OCI-LY3 (cell line): Measurements from ENCODE around the gene FBP1.

Experiments
- H2AFZ ChIP-seq: fragments of 200-600, 300-600 bp; shearing (Covaris generic); 2 replicates; pipeline ENCODE4 v1.6.0; 2014; ENCODE audit warnings: antibody characterized with exemption, low read depth, low read length
- H3K27ac ChIP-seq: fragments of 200-600, 300-600 bp; sonication (generic); 2 replicates; pipeline ENCODE4 v1.5.1; 2014; ENCODE audit warnings: mild to moderate bottlenecking, low read length, moderate library complexity, mixed read lengths
- H3K27me3 ChIP-seq: fragments of 200-600, 300-600 bp; sonication (generic); 2 replicates; pipeline ENCODE4 v1.6.1; 2014; ENCODE audit warnings: low read depth, low read length, mixed read lengths
- H3K36me3 ChIP-seq: fragments of 200-600, 300-600 bp; sonication (generic); replicated peaks from 2 replicates; pipeline ENCODE3; 2014; ENCODE audit warnings: low read depth, low read length, mixed read lengths
- H3K4me1 ChIP-seq: fragments of 300-600, 200-600 bp; sonication (generic); 2 replicates; pipeline ENCODE4 v1.6.1; 2014; ENCODE audit warnings: low read length, mixed read lengths
- H3K4me2 ChIP-seq: fragments of 200-600, 300-600 bp; sonication (generic); 2 replicates; pipeline ENCODE4 v1.6.1; 2014; ENCODE audit warnings: low read length, mixed read lengths
- H3K4me3 ChIP-seq: fragments of 300-600, 200-600 bp; sonication (generic); 2 replicates; pipeline ENCODE4 v1.5.1; 2014; ENCODE audit warnings: antibody characterized with exemption, mild to moderate bottlenecking, low read length, moderate library complexity
- H3K79me2 ChIP-seq: fragments of 300-600, 200-600 bp; shearing (Covaris generic); 2 replicates; pipeline ENCODE4 v1.6.1; 2014; ENCODE audit warnings: mild to moderate bottlenecking, low read length, mixed read lengths
- H3K9ac ChIP-seq: fragments of 300-600, 200-600 bp; shearing (Covaris generic); 2 replicates; pipeline ENCODE4 v1.6.0; 2014; ENCODE audit warnings: mild to moderate bottlenecking, low read length, moderate library complexity
- H3K9me3 ChIP-seq: fragments of 200-600, 300-600 bp; shearing (Covaris generic); 2 replicates; pipeline ENCODE4 v1.6.1; 2014; ENCODE audit warnings: low read length, mixed read lengths; ENCODE audit not compliant: insufficient read depth
- H4K20me1 ChIP-seq: fragments of 200-600, 300-600 bp; sonication (generic); 2 replicates; pipeline ENCODE4 v1.6.1; 2016; ENCODE audit warnings: low read length, mixed read lengths; ENCODE audit not compliant: insufficient read depth
- CTCF ChIP-seq: fragments of 200-600, 300-600 bp; sonication (generic); IDR thresholded peaks from 2 replicates; pipeline ENCODE4 v1.5.1; 2014; ENCODE audit warnings: antibody characterized with exemption, low read length, low read depth
- EZH2phosphoT487 ChIP-seq: fragments of 200-600 bp; shearing (Covaris generic); IDR thresholded peaks from 2 replicates; pipeline ENCODE4 v1.6.1; 2018; ENCODE audit warnings: antibody characterized with exemption, mixed run types, low read depth

The FBP1 gene

GRCh38 chr9:94638335-94639060 lies 820 bp downstream of the FBP1 start:
- H3K9me3 ChIP-seq, result no peaks in the 10 kb centered on the region
- peak overlapping the region; percentile 81 for H3K4me3 ChIP-seq
- H3K9ac ChIP-seq, result peak overlapping the region; percentile 61; the same call in 1 of the 2 replicates
- no peak overlapping the region for H3K27ac ChIP-seq
- H3K4me2 ChIP-seq, result peak overlapping the region; percentile 91
- H3K27me3 ChIP-seq, result peaks cover 22% of the 10 kb centered on the region
- peaks cover 10% of the 10 kb centered on the region; the same call in 1 of the 2 replicates for H3K4me1 ChIP-seq
- H3K79me2 ChIP-seq, result no peaks in the 10 kb centered on the region
- no peak for TF ChIP-seq CTCF
- no peak for TF ChIP-seq EZH2phosphoT487
- H4K20me1 ChIP-seq, result no peaks in the 10 kb centered on the region
- no peaks in the 10 kb centered on the region for H3K36me3 ChIP-seq
- peak overlapping the region; percentile 82; the same call in 1 of the 2 replicates for H2AFZ ChIP-seq

- H3K4me2 ChIP-seq, result no peak overlapping the region
- TF ChIP-seq EZH2phosphoT487, result no peak
- TF ChIP-seq CTCF, result no peak
- H4K20me1 ChIP-seq, result no peaks in the 10 kb centered on the region
- H3K9ac ChIP-seq, result no peak overlapping the region
- H3K27ac ChIP-seq, result no peak overlapping the region
- H3K4me1 ChIP-seq, result no peaks in the 10 kb centered on the region
- H3K4me3 ChIP-seq, result no peak overlapping the region
- no peak overlapping the region for H2AFZ ChIP-seq
- no peaks in the 10 kb centered on the region for H3K79me2 ChIP-seq
- peaks cover 27% of the 10 kb centered on the region; the same call in 1 of the 2 replicates for H3K27me3 ChIP-seq
- no peaks in the 10 kb centered on the region for H3K36me3 ChIP-seq
- no peaks in the 10 kb centered on the region for H3K9me3 ChIP-seq
Measured at GRCh38 chr9:94632737-94633136, 6.6 kb downstream of the FBP1 start.

GRCh38 chr9:94631599-94631998 lies 7.7 kb downstream of the FBP1 start:
- Histone ChIP-seq H2AFZ (no peak overlapping the region), H3K4me2 (no peak overlapping the region), H3K79me2 (no peaks in the 10 kb centered on the region), H3K27me3 (peaks cover 23% of the 10 kb centered on the region; the same call in 1 of the 2 replicates), H3K4me3 (no peak overlapping the region), H3K4me1 (no peaks in the 10 kb centered on the region), H3K27ac (no peak overlapping the region), H3K36me3 (no peaks in the 10 kb centered on the region), H4K20me1 (no peaks in the 10 kb centered on the region), H3K9me3 (no peaks in the 10 kb centered on the region), H3K9ac (no peak overlapping the region)
- TF ChIP-seq EZH2phosphoT487 (no peak), CTCF (no peak)

GRCh38 chr9:94630833-94631232 lies 8.5 kb downstream of the FBP1 start:
- peaks cover 23% of the 10 kb centered on the region; the same call in 1 of the 2 replicates for H3K27me3 ChIP-seq
- H3K4me1 ChIP-seq, result no peaks in the 10 kb centered on the region
- no peak overlapping the region for H3K27ac ChIP-seq
- TF ChIP-seq EZH2phosphoT487 (no peak), CTCF (no peak)
- H2AFZ ChIP-seq, result no peak overlapping the region
- no peaks in the 10 kb centered on the region for H3K79me2 ChIP-seq
- H3K36me3 ChIP-seq, result no peaks in the 10 kb centered on the region
- no peak overlapping the region for H3K9ac ChIP-seq
- no peak overlapping the region for H3K4me3 ChIP-seq
- no peaks in the 10 kb centered on the region for H3K9me3 ChIP-seq
- H4K20me1 ChIP-seq, result no peaks in the 10 kb centered on the region
- no peak overlapping the region for H3K4me2 ChIP-seq
